Memory B cell (primary cell): ENCODE measurements around the gene MYRIP.
A peak's percentile ranks its signal among the peaks of the same experiment; 100 is the strongest.

ENCODE experiments used
- ATAC-seq: fragments of 150-1000 bp; cut with Tn5 transposase; 2 replicates; pipeline ENCODE4 v1.10.0; 2021; ENCODE audit warnings: low read depth, mild to moderate bottlenecking, moderate library complexity
- DNase-seq, 2 donors: peaks; one replicate each; pipeline ENCODE4 v3.0.0; 2022; ENCODE audit warnings: low spot score in 2 of 2
- H3K27ac Mint-ChIP-seq: one replicate; pipeline ENCODE4 v1.8.0; 2022; ENCODE audit warnings: mild to moderate bottlenecking, moderate library complexity, mixed read lengths
- H3K27me3 Mint-ChIP-seq: one replicate; pipeline ENCODE4 v1.8.0; 2022; ENCODE audit warnings: mixed read lengths
- H3K36me3 Mint-ChIP-seq: one replicate; pipeline ENCODE4 v1.8.0; 2022; ENCODE audit warnings: mild to moderate bottlenecking, mixed read lengths
- H3K4me1 Mint-ChIP-seq: one replicate; pipeline ENCODE4 v1.8.0; 2022; ENCODE audit warnings: mixed read lengths
- H3K4me3 Mint-ChIP-seq: one replicate; pipeline ENCODE4 v1.8.0; 2022; ENCODE audit warnings: mild to moderate bottlenecking, moderate library complexity, mixed read lengths
- H3K9me3 Mint-ChIP-seq: one replicate; pipeline ENCODE4 v1.8.0; 2022; ENCODE audit warnings: mixed read lengths

MYRIP gene

GRCh38 chr3:40191850-40192448, 382.5 kb downstream of the MYRIP start:
- no peak overlapping the region for H3K4me3 Mint-ChIP-seq

DNA sequence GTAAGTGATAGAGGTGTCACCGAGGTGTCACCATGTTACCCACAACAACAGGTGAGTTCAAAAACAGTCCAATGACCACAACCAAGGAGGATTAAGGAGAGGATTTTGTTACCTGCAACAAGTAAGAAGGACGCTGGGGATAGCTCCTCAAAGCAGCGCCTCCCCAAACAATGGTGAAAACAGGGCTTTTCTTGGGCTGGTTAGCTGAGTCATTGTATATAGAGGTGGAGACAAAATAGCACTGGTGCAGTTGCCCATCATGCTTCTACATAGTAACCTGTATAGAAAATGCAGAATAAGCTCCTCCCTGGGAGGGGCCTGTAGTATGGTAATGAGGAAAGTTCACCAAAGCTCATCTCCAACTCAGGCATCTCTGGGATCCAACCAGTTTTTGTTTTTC, 383.2 kb downstream of the MYRIP start:
- Mint-ChIP-seq H3K4me3 (no peak overlapping the region), H3K27ac (no peak overlapping the region), H3K27me3 (no peaks in the 10 kb centered on the region), H3K9me3 (no peaks in the 10 kb centered on the region), H3K36me3 (no peaks in the 10 kb centered on the region), H3K4me1 (no peaks in the 10 kb centered on the region)
- no peak for ATAC-seq
- DNase-seq: no peak

More at GRCh38 chr3:40191850-40192448, 382.5 kb downstream of the MYRIP start:
- Mint-ChIP-seq H3K27me3 (no peaks in the 10 kb centered on the region), H3K4me1 (no peaks in the 10 kb centered on the region), H3K27ac (no peak overlapping the region), H3K9me3 (no peaks in the 10 kb centered on the region), H3K36me3 (no peaks in the 10 kb centered on the region)
- DNase-seq (peak; percentile 50 to 58), ATAC-seq (peak; percentile 68)

DNA sequence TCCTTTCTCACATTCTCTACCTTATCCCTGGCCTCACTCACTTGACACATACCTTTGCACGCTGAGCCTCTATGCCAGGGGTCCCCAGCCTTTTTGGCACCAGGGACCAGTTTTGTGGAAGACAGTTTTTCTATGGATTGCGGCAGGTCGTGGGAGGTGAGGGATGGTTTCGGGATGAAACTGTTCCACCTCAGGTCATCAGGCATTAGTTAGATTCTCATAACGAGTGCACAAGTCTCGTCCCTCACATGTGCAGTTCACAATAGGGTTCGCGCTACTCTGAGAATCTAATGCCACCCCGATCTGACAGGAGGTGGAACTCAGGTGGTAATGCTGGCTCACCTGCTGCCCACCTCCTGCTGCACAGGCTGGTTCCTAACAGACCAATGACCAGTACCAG, 387.6 kb downstream of the MYRIP start:
- DNase-seq: no peak
- H3K9me3 Mint-ChIP-seq: no peaks in the 10 kb centered on the region
- H3K27me3 Mint-ChIP-seq: no peaks in the 10 kb centered on the region
- no peaks in the 10 kb centered on the region for H3K36me3 Mint-ChIP-seq
- H3K27ac Mint-ChIP-seq: no peak overlapping the region
- no peak overlapping the region for H3K4me3 Mint-ChIP-seq
- ATAC-seq: no peak
- no peaks in the 10 kb centered on the region for H3K4me1 Mint-ChIP-seq

GRCh38 chr3:40200692-40201316, 391.4 kb downstream of the MYRIP start:
- no peak overlapping the region for H3K4me3 Mint-ChIP-seq
- no peaks in the 10 kb centered on the region for H3K36me3 Mint-ChIP-seq
- no peaks in the 10 kb centered on the region for H3K9me3 Mint-ChIP-seq
- DNase-seq (no peak), ATAC-seq (no peak)
- H3K27me3 Mint-ChIP-seq: no peaks in the 10 kb centered on the region
- no peaks in the 10 kb centered on the region for H3K4me1 Mint-ChIP-seq
- H3K27ac Mint-ChIP-seq: no peak overlapping the region

DNA sequence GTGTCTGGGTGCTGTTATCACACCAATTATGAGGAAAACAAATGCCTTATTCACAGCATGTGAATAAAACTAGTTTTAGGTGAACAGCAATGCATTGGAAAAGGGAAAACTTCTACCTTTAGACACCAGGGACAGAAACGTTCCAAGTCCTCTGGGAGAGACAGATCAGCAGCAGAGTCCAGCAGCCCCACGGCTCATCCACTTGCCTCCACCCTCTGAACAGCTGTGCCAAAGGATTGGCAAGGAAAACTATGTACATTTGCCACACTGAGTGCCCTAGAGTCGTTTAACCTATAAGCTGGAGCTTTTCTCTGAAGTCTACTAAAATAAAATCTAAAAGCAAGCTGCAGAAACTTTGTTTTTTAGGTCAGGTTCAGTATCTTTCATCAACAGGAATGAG, 392.4 kb downstream of the MYRIP start:
- Mint-ChIP-seq H3K27ac (no peak overlapping the region), H3K4me1 (no peaks in the 10 kb centered on the region), H3K36me3 (no peaks in the 10 kb centered on the region), H3K9me3 (no peaks in the 10 kb centered on the region), H3K27me3 (no peaks in the 10 kb centered on the region), H3K4me3 (no peak overlapping the region)
- ATAC-seq (no peak), DNase-seq (no peak)

GRCh38 chr3:40206522-40206921, 397.1 kb downstream of the MYRIP start:
- H3K4me1 Mint-ChIP-seq: no peaks in the 10 kb centered on the region
- H3K4me3 Mint-ChIP-seq: no peak overlapping the region
- no peak overlapping the region for H3K27ac Mint-ChIP-seq
- ATAC-seq (no peak), DNase-seq (no peak)
- no peaks in the 10 kb centered on the region for H3K27me3 Mint-ChIP-seq
- H3K9me3 Mint-ChIP-seq: no peaks in the 10 kb centered on the region
- H3K36me3 Mint-ChIP-seq: no peaks in the 10 kb centered on the region

GRCh38 chr3:40207796-40208195, 398.4 kb downstream of the MYRIP start:
- Mint-ChIP-seq H3K9me3 (no peaks in the 10 kb centered on the region), H3K4me3 (no peak overlapping the region), H3K36me3 (no peaks in the 10 kb centered on the region), H3K27me3 (no peaks in the 10 kb centered on the region), H3K4me1 (no peaks in the 10 kb centered on the region), H3K27ac (no peak overlapping the region)
- DNase-seq (no peak), ATAC-seq (no peak)

DNA sequence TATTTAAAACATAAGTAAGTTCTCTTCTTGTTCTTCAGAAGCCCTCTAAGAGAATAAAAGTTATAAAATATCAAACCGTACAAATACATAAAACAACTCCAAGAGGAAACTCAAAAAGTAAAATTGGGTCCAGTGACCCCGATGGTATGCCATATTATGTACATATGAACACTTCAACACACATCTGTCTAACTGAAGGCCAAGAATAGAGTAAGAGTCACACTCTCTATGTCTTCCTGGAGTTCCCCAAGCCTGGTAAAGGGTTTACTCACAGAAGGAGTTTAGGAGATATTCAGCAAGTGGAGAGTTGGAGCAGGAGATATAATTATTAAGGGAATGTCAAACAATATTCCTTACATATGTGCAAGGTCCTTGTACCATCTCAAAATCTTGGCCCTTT, 398.8 kb downstream of the MYRIP start:
- H3K27ac Mint-ChIP-seq: no peak overlapping the region
- ATAC-seq (no peak), DNase-seq (no peak)
- no peak overlapping the region for H3K4me3 Mint-ChIP-seq
- H3K4me1 Mint-ChIP-seq: no peaks in the 10 kb centered on the region
- H3K9me3 Mint-ChIP-seq: no peaks in the 10 kb centered on the region
- no peaks in the 10 kb centered on the region for H3K36me3 Mint-ChIP-seq
- no peaks in the 10 kb centered on the region for H3K27me3 Mint-ChIP-seq

- ATAC-seq (no peak), DNase-seq (no peak)
- H3K36me3 Mint-ChIP-seq: no peaks in the 10 kb centered on the region
- H3K4me3 Mint-ChIP-seq: no peak overlapping the region
- H3K27ac Mint-ChIP-seq: no peak overlapping the region
- no peaks in the 10 kb centered on the region for H3K27me3 Mint-ChIP-seq
- H3K9me3 Mint-ChIP-seq: no peaks in the 10 kb centered on the region
- H3K4me1 Mint-ChIP-seq: no peaks in the 10 kb centered on the region
Measured at GRCh38 chr3:40211579-40211978, 402.2 kb downstream of the MYRIP start.

DNA sequence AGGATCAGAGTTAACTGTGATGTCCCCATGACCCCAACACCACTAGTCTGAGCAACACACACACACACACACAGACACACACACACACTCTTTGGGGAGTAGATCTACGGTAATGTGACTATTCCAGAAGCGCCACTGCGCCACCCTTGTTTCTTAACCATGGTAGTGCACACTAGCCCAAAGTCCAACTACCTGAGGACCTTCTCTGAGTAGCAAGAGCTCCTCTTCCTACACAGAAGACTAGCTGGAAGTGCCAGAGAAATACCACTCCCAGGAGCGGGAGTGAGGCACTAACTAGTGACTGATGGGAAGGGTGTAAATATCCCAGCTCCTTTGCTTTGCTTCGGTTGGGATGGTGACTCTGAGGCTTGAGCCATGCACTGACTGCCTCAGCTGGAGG, 404.1 kb downstream of the MYRIP start:
- DNase-seq (no peak), ATAC-seq (no peak)
- no peaks in the 10 kb centered on the region for H3K36me3 Mint-ChIP-seq
- no peaks in the 10 kb centered on the region for H3K9me3 Mint-ChIP-seq
- H3K27me3 Mint-ChIP-seq: no peaks in the 10 kb centered on the region
- no peak overlapping the region for H3K4me3 Mint-ChIP-seq
- H3K4me1 Mint-ChIP-seq: no peaks in the 10 kb centered on the region
- no peak overlapping the region for H3K27ac Mint-ChIP-seq

DNA sequence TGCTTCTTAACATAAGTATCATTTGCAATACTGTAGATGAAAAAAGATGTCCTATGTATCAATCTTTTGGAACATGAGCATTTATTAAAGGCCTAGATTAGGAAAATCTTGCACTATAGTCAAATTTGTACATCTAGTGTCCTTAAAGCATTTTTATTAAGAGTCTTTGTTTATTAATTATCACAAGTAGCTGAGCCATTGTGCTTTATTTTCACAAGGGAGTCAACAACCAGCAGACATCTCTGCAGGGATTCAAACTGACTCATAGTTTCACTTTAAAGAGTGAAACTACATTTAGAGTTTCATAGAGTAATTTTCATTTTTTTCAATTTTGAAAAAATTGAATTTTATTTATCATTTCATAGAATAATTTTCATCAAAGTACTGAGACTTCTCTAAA, 405.6 kb downstream of the MYRIP start:
- H3K36me3 Mint-ChIP-seq: no peaks in the 10 kb centered on the region
- ATAC-seq: no peak
- no peak for DNase-seq
- H3K4me1 Mint-ChIP-seq: no peaks in the 10 kb centered on the region
- H3K9me3 Mint-ChIP-seq: no peaks in the 10 kb centered on the region
- H3K4me3 Mint-ChIP-seq: no peak overlapping the region
- no peaks in the 10 kb centered on the region for H3K27me3 Mint-ChIP-seq
- H3K27ac Mint-ChIP-seq: no peak overlapping the region

DNA sequence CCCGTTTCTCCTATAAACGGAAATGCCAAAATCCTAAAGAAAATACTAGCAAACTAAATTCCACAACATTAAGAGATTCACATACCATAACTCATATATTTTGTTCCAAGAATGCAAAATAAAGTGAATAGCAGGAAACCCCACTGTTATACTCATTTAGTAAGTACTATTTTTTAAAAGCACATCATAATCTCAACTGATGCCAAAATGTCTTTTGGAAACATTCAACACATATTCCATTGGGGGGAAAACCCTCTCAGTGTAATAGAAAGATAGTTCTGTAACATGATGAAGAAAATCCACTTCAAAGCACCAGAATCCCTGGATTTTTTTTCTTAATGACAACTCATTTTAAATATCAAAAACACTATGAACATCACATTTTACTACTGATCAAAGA, 407.1 kb downstream of the MYRIP start:
- Mint-ChIP-seq H3K4me3 (no peak overlapping the region), H3K27ac (no peak overlapping the region), H3K27me3 (no peaks in the 10 kb centered on the region), H3K36me3 (no peaks in the 10 kb centered on the region), H3K9me3 (no peaks in the 10 kb centered on the region), H3K4me1 (no peaks in the 10 kb centered on the region)
- no peak for ATAC-seq
- DNase-seq: no peak

GRCh38 chr3:40223856-40224255, 414.4 kb downstream of the MYRIP start:
- DNase-seq (no peak), ATAC-seq (no peak)
- H3K27ac Mint-ChIP-seq: no peak overlapping the region
- H3K9me3 Mint-ChIP-seq: no peaks in the 10 kb centered on the region
- H3K4me1 Mint-ChIP-seq: no peaks in the 10 kb centered on the region
- peaks cover 8% of the 10 kb centered on the region for H3K36me3 Mint-ChIP-seq
- H3K27me3 Mint-ChIP-seq: no peaks in the 10 kb centered on the region
- H3K4me3 Mint-ChIP-seq: no peak overlapping the region

DNA sequence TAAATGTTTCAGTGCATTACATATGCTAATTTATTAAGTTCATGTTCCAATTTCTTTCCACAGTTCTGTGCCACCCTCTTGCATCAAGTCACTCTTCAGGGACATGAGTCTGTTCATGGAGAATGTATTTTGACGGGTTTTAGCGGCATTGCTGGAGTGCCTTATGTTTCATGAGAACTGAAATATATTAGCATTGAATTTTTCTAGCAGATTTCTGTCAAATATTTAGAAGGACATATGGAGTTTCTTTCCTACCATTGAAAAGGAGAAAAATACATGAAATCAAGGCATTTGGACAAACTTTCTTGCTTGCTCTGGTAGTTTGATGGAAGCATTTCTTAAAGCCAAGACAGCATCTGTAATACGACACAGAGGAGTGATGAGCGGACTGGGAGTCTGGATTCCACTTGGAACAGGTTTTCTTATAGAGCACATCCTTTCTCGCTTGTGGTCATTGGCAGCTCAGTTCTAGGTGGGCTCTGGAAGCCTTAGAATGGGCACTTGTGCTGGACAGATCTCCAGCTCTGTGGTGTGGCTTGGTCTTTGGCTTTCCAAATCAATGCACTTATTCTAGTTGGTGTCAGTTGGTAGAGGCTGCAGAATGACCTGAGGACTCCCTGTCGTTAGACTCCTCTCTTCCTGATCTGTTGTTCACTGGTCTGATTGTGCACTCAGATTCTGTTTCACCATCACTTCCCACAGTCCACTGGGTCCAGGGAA, 415.5 kb downstream of the MYRIP start:
- Mint-ChIP-seq H3K27me3 (no peaks in the 10 kb centered on the region), H3K4me1 (peaks cover 9% of the 10 kb centered on the region), H3K4me3 (no peak overlapping the region)

GRCh38 chr3:40226636-40227035, 417.2 kb downstream of the MYRIP start:
- no peak overlapping the region for H3K4me3 Mint-ChIP-seq
- no peak for ATAC-seq
- peaks cover 10% of the 10 kb centered on the region for H3K4me1 Mint-ChIP-seq
- no peaks in the 10 kb centered on the region for H3K27me3 Mint-ChIP-seq
- H3K27ac Mint-ChIP-seq: no peak overlapping the region
- H3K9me3 Mint-ChIP-seq: no peaks in the 10 kb centered on the region
- peaks cover 8% of the 10 kb centered on the region for H3K36me3 Mint-ChIP-seq
- DNase-seq: no peak

More for the DNA sequence above, 415.5 kb downstream of the MYRIP start:
- no peak for DNase-seq
- Mint-ChIP-seq H3K9me3 (no peaks in the 10 kb centered on the region), H3K27ac (no peak overlapping the region), H3K36me3 (peaks cover 8% of the 10 kb centered on the region)
- no peak for ATAC-seq
